Esophagus mucosa (tissue), 1 donor: ENCODE results near the gene PALD1. TPM values are rescaled to one million over a fixed set of nuclear protein-coding genes. Genes with fewer than 3 reads are reported as not detected.
A peak's percentile ranks its signal among the peaks of the same experiment; 100 is the strongest.

Experiments used
- ATAC-seq: fragments of 200-7000 bp; cut with Tn5 transposase; one replicate; pipeline ENCODE4 v1.9.1; 2020
- total RNA-seq: library from RNA; stranded (reverse); gene quantifications from one replicate; pipeline ENCODE4 v1.2.4, GENCODE V29; 2023
- donor health status: DM: yes; HTN: yes; CAD: no.

The PALD1 gene
- 4.6 TPM for total RNA-seq

GRCh38 chr10:70478191-70479164 lies at the start of gene PALD1:
Gene PALD1 (plus strand): TSS chr10:70478767. CDS start chr10:70525952, 47,185 bp downstream.
- peak; percentile 26 for ATAC-seq

- peak; percentile 46 for ATAC-seq
These were observed 47.8 kb upstream of the PALD1 start for GRCh38 chr10:70430493-70431445.

GRCh38 chr10:70432101-70432500 lies 46.5 kb upstream of the PALD1 start:
- no peak for ATAC-seq

GRCh38 chr10:70432561-70433263 lies 45.9 kb upstream of the PALD1 start:
- no peak for ATAC-seq

GRCh38 chr10:70433581-70434280 lies 44.8 kb upstream of the PALD1 start:
- ATAC-seq = no peak

- ATAC-seq = no peak
These were observed 43.1 kb upstream of the PALD1 start for GRCh38 chr10:70435241-70436085.

GRCh38 chr10:70437721-70438120 lies 40.8 kb upstream of the PALD1 start:
- ATAC-seq = no peak

- peak; percentile 6 for ATAC-seq
These were observed 38.0 kb upstream of the PALD1 start for GRCh38 chr10:70440296-70441160.

GRCh38 chr10:70441161-70441894 lies 37.2 kb upstream of the PALD1 start, which contains the start of gene NODAL:
Gene NODAL (minus strand): TSS chr10:70441681. CDS start chr10:70441667, 14 bp downstream.
- peak; percentile 30 for ATAC-seq

GRCh38 chr10:70441895-70442309 lies 36.7 kb upstream of the PALD1 start:
- ATAC-seq = peak; percentile 33

- ATAC-seq = peak; percentile 63
These were observed 36.1 kb upstream of the PALD1 start for GRCh38 chr10:70442332-70442988.

GRCh38 chr10:70444744-70445143 lies 33.8 kb upstream of the PALD1 start:
- ATAC-seq = no peak

- ATAC-seq = no peak
These were observed 32.6 kb upstream of the PALD1 start for GRCh38 chr10:70445718-70446657.

GRCh38 chr10:70448236-70448635 lies 30.3 kb upstream of the PALD1 start:
- ATAC-seq = no peak

GRCh38 chr10:70455213-70455630 lies 23.3 kb upstream of the PALD1 start:
- ATAC-seq = no peak

GRCh38 chr10:70456164-70456563 lies 22.4 kb upstream of the PALD1 start:
- no peak for ATAC-seq

GRCh38 chr10:70457759-70458305 lies 20.7 kb upstream of the PALD1 start:
- no peak for ATAC-seq
